Activated CD8-positive, alpha-beta T cell treated with anti-CD3 and anti-CD28 coated beads for 36 hours (primary cell): ENCODE measurements around the gene PAQR9. TPM values are rescaled to one million over a fixed set of nuclear protein-coding genes. Genes with fewer than 3 reads are reported as not detected.
"Not testable (repeated sequence)": the region's sequence is repeated elsewhere in the genome, so short reads cannot be mapped to it uniquely, and the experiment has no call there.

Experiments
- ATAC-seq: fragments of 200-7000 bp; cut with Tn5 transposase; one replicate; pipeline ENCODE4 v1.10.0; 2021; ENCODE audit warnings: mild to moderate bottlenecking, moderate library complexity
- CTCF ChIA-PET: fragments of 350-600 bp; sonication (Branson Sonifier 250); formaldehyde crosslinking; loops from one replicate; lab custom pipeline; 2021; ENCODE audit warnings: antibody characterized with exemption; lab: Charles Lee
- POLR2A ChIA-PET: fragments of 350-600 bp; sonication (Branson Sonifier 250); formaldehyde crosslinking; loops from one replicate; lab custom pipeline; 2021; ENCODE audit warnings: antibody characterized with exemption; lab: Charles Lee
- DNase-seq: peaks from one replicate; pipeline ENCODE4 v3.0.0-alpha.2; 2020
- H3K27ac Mint-ChIP-seq: one replicate; pipeline ENCODE4 v1.8.0; 2021; ENCODE audit warnings: mild to moderate bottlenecking, mixed read lengths
- H3K27me3 Mint-ChIP-seq: one replicate; pipeline ENCODE4 v1.8.0; 2021; ENCODE audit warnings: mixed read lengths
- H3K36me3 Mint-ChIP-seq: one replicate; pipeline ENCODE4 v1.8.0; 2021; ENCODE audit warnings: low read depth, mixed read lengths
- H3K4me1 Mint-ChIP-seq: one replicate; pipeline ENCODE4 v1.8.0; 2021; ENCODE audit warnings: low read depth, mixed read lengths
- H3K4me3 Mint-ChIP-seq: one replicate; pipeline ENCODE4 v1.8.0; 2021; ENCODE audit warnings: mild to moderate bottlenecking, moderate library complexity, mixed read lengths
- H3K9me3 Mint-ChIP-seq: one replicate; pipeline ENCODE4 v1.8.0; 2021; ENCODE audit warnings: mixed read lengths
- intact Hi-C: fragments of 100-400 bp; cut with micrococcal nuclease; formaldehyde crosslinking; loops from one replicate; pipeline ENCODE4 v1.10.0; 2022
- total RNA-seq, 2 experiments: library from RNA; stranded (reverse); gene quantifications; one replicate each; pipeline ENCODE4 v1.2.3, GENCODE V29; 2021
- TF ChIP-seq, protein P1 (sequence below): fragments of 200-600 bp; IDR thresholded peaks from one replicate; pipeline ENCODE4 v1.8.0; 2022; ENCODE audit warnings: antibody characterized with exemption, mild to moderate bottlenecking

The PAQR9 gene
- total RNA-seq, 2 experiments from 2014 or later, result not detected

DNA sequence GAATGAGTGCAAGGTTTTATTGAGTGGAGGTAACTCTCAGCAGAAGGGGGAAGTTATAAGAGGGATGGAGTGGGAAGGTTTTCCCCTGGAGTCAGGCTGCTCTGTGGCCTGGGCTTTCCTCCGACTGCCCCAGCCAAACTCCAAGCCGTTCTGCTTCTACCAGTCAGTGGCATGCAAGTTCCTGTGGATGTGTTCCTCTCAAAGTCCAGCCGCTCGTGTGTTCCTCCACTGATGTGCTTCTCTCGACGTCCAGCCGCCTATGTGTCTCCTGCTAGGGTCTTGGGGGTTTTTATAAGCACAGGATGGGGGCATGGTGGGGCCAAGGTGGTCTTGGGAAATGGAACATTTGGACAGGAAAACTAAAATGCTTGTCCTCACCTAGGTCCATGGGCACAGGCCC, 28.8 kb upstream of the PAQR9 start:
- CTCF ChIA-PET, result interaction anchor here (1.0 to 3.5 kb wide), 3 partner anchors 9 to 163 kb away, joined by 3 to 37 read pairs (median 4); partner anchors contain the start of gene U2SURP
- ATAC-seq (no peak), DNase-seq (no peak)
- H3K27me3 Mint-ChIP-seq, result peaks cover 4% of the 10 kb centered on the region
- no peaks in the 10 kb centered on the region for H3K9me3 Mint-ChIP-seq
- intact Hi-C loops, result loop anchor here (5.0 kb wide), 2 partner anchors 65 to 165 kb away; no protein-coding TSS in a partner anchor
- H3K4me3 Mint-ChIP-seq, result no peak overlapping the region
- POLR2A ChIA-PET, result interaction anchor here (0.6 to 1.9 kb wide), 2 partner anchors 9 to 74 kb away, joined by 3 to 4 read pairs; partner anchors contain the start of gene U2SURP
- peaks cover 2% of the 10 kb centered on the region for H3K4me1 Mint-ChIP-seq
- no peaks in the 10 kb centered on the region for H3K36me3 Mint-ChIP-seq
- TF ChIP-seq, protein P1, sequence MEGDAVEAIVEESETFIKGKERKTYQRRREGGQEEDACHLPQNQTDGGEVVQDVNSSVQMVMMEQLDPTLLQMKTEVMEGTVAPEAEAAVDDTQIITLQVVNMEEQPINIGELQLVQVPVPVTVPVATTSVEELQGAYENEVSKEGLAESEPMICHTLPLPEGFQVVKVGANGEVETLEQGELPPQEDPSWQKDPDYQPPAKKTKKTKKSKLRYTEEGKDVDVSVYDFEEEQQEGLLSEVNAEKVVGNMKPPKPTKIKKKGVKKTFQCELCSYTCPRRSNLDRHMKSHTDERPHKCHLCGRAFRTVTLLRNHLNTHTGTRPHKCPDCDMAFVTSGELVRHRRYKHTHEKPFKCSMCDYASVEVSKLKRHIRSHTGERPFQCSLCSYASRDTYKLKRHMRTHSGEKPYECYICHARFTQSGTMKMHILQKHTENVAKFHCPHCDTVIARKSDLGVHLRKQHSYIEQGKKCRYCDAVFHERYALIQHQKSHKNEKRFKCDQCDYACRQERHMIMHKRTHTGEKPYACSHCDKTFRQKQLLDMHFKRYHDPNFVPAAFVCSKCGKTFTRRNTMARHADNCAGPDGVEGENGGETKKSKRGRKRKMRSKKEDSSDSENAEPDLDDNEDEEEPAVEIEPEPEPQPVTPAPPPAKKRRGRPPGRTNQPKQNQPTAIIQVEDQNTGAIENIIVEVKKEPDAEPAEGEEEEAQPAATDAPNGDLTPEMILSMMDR, result no peak
- H3K27ac Mint-ChIP-seq, result no peak overlapping the region

DNA sequence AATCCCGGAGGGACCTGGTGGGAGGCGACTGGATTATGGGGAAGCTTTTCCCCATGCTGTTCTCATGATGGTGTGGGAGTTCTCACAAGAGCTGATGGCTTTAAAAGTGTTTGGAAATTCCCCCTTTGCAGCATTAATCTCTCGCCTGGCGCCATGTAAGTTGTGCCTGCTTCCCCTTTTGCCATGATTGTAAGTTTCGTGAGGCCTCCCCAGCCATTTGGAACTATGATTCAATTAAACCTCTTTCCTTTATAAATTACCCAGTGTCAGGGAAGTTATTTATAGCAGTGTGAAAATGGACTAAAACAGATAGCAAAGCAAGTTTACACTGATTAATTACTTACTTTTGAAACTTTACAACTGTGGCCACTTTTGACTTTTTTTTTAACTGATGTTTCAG, 27.2 kb upstream of the PAQR9 start:
- DNase-seq, result no peak
- H3K36me3 Mint-ChIP-seq, result no peaks in the 10 kb centered on the region
- no peaks in the 10 kb centered on the region for H3K9me3 Mint-ChIP-seq
- TF ChIP-seq, protein P1, result no peak
- ChIA-PET CTCF (interaction anchor here (1.1 to 3.2 kb wide), 6 partner anchors 9 to 404 kb away, joined by 3 to 27 read pairs (median 4); partner anchors contain the start of gene U2SURP), POLR2A (interaction anchor here (0.7 to 1.9 kb wide), 2 partner anchors 11 to 127 kb away, joined by 3 to 4 read pairs; partner anchors contain the start of gene U2SURP)
- intact Hi-C loops, result loop anchor here (5.0 kb wide), 2 partner anchors 63 to 163 kb away; no protein-coding TSS in a partner anchor
- H3K27me3 Mint-ChIP-seq, result peaks cover 4% of the 10 kb centered on the region
- ATAC-seq, result no peak
- H3K4me1 Mint-ChIP-seq, result peaks cover 2% of the 10 kb centered on the region
- H3K27ac Mint-ChIP-seq, result no peak overlapping the region
- H3K4me3 Mint-ChIP-seq, result no peak overlapping the region

GRCh38 chr3:142988826-142989225, 25.4 kb upstream of the PAQR9 start:
- intact Hi-C loops, result not testable (repeated sequence)
- CTCF ChIA-PET, result interaction anchor here (3.2 kb wide), 1 partner anchor 160 kb away, joined by 27 read pairs; no protein-coding TSS in a partner anchor

GRCh38 chr3:142988221-142988620, 24.7 kb upstream of the PAQR9 start:
- H3K4me1 Mint-ChIP-seq, H3K4me3 Mint-ChIP-seq, intact Hi-C loops, ATAC-seq, H3K9me3 Mint-ChIP-seq, DNase-seq, POLR2A ChIA-PET, H3K27me3 Mint-ChIP-seq, H3K36me3 Mint-ChIP-seq, H3K27ac Mint-ChIP-seq: not testable (repeated sequence)
- CTCF ChIA-PET, result interaction anchor here (0.7 to 2.5 kb wide), 10 partner anchors 10 to 401 kb away, joined by 3 to 19 read pairs (median 4); no protein-coding TSS in a partner anchor

More at GRCh38 chr3:142988826-142989225, 25.4 kb upstream of the PAQR9 start:
- DNase-seq, ATAC-seq, H3K27ac Mint-ChIP-seq, H3K36me3 Mint-ChIP-seq, POLR2A ChIA-PET, H3K9me3 Mint-ChIP-seq, H3K27me3 Mint-ChIP-seq, H3K4me3 Mint-ChIP-seq, H3K4me1 Mint-ChIP-seq: not testable (repeated sequence)

DNA sequence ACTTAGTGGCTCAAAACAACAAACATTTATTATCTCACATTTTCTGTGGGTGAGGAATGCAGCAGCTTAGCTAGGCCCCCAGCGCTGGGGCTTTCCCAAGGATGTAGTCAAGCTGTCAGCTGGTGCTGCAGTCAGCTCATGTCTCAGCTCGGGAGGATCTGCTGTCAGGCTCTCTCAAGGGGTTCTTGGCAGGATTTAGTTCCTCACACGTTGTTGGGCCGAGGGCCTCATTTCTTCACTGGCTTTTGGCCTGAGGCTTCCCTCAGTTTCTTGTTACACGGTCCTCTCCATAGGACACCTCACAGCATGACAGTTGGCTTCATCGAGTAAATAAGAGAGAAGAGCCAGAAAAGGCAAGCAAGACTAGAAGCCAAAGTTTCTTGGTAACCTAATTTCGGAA, 24.2 kb upstream of the PAQR9 start:
- ChIA-PET POLR2A (no interaction called here), CTCF (interaction anchor here (0.7 to 2.5 kb wide), 14 partner anchors 9 to 404 kb away, joined by 3 to 19 read pairs (median 4); no protein-coding TSS in a partner anchor)
- intact Hi-C loops, result no loop called here
- peak; percentile 24 for ATAC-seq
- peak; percentile 11 for DNase-seq
- no peak overlapping the region for H3K27ac Mint-ChIP-seq
- TF ChIP-seq, protein P1, result no peak
- no peak overlapping the region for H3K4me3 Mint-ChIP-seq
- no peaks in the 10 kb centered on the region for H3K4me1 Mint-ChIP-seq
- no peaks in the 10 kb centered on the region for H3K9me3 Mint-ChIP-seq
- peaks cover 3% of the 10 kb centered on the region for H3K27me3 Mint-ChIP-seq
- no peaks in the 10 kb centered on the region for H3K36me3 Mint-ChIP-seq
